HUES64 (cell line): ENCODE results near the gene SHROOM3.

Experiments used
- H3K27ac ChIP-seq: 2 replicates; pipeline ENCODE4 v1.7.0; 2013; ENCODE audit warnings: low read depth, low read length, inconsistent platforms
- H3K27me3 ChIP-seq: 2 replicates; pipeline ENCODE4 v1.6.1; 2013; ENCODE audit warnings: mild to moderate bottlenecking, low read length; ENCODE audit not compliant: insufficient read depth
- H3K36me3 ChIP-seq: 2 replicates; pipeline ENCODE4 v1.6.1; 2013; ENCODE audit warnings: mild to moderate bottlenecking, low read length; ENCODE audit not compliant: insufficient read depth
- H3K4me1 ChIP-seq: 2 replicates; pipeline ENCODE4 v1.6.1; 2013; ENCODE audit warnings: mild to moderate bottlenecking, low read length, moderate library complexity; ENCODE audit not compliant: insufficient read depth
- H3K4me3 ChIP-seq: 2 replicates; pipeline ENCODE4 v1.5.1; 2013; ENCODE audit warnings: mild to moderate bottlenecking, low read length, moderate library complexity
- H3K9ac ChIP-seq: 2 replicates; pipeline ENCODE4 v1.6.1; 2013; ENCODE audit warnings: mild to moderate bottlenecking, low read depth, low read length
- H3K9me3 ChIP-seq: 2 replicates; pipeline ENCODE4 v1.6.1; 2013; ENCODE audit warnings: low read depth, low read length; ENCODE audit not compliant: insufficient read depth
- WGBS: fragments of 150-250, 120-280 bp; methylation state at CpG from one replicate; pipeline ENCODE4 v1.1.7; 2013; ENCODE audit warnings: missing lambda C conversion rate; 5-methylcytosine and 5-hydroxymethylcytosine counted together

Gene SHROOM3

DNA sequence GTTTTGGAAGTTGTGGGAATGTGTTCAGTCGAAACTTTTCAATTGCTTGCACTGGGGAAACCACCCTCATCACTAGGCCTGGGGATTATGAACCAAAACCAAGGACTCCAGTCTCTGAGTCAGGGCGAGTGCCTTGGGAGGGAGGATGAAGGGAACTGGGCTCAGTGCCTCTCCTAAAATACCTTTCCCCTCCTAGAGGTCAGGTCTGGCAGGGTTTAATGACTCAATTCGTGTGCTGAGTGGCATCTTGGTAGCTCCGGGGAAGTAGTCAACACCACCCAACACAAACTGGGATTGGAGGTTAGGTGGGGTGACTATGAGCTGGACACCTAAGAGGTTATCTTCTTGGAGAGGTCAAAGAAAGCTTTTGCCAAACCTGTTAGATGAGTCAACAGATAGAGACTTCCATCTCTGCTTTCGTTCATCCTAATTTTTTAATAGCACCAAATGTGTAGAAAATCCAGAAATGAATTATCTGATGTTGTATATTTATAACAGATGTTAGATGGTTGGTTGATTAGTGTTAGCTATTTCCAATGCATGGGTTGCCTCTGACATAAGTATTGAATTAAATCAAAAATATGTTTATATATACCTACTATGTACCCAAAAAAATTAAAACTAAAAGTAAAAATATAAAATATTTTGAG is 202.8 kb downstream of the SHROOM3 start:
- Histone ChIP-seq H3K9ac (no peak overlapping the region), H3K9me3 (no peaks in the 10 kb centered on the region), H3K27ac (no peak overlapping the region), H3K4me1 (peaks cover 30% of the 10 kb centered on the region), H3K36me3 (no peaks in the 10 kb centered on the region), H3K4me3 (no peak overlapping the region), H3K27me3 (no peaks in the 10 kb centered on the region)
- 76% methylated on average over 2 of the region's 5 CpGs for WGBS

- no peak overlapping the region for H3K9ac ChIP-seq
- no peak overlapping the region for H3K27ac ChIP-seq
- no peaks in the 10 kb centered on the region for H3K9me3 ChIP-seq
- H3K36me3 ChIP-seq = no peaks in the 10 kb centered on the region
- peaks cover 25% of the 10 kb centered on the region for H3K4me1 ChIP-seq
- WGBS = 82% methylated on average over 4 of the region's 4 CpGs
- no peaks in the 10 kb centered on the region for H3K27me3 ChIP-seq
- H3K4me3 ChIP-seq = no peak overlapping the region
These were observed 204.3 kb downstream of the SHROOM3 start for GRCh38 chr4:76639288-76639687.

- Histone ChIP-seq H3K27me3 (no peaks in the 10 kb centered on the region), H3K9me3 (no peaks in the 10 kb centered on the region), H3K4me1 (peaks cover 23% of the 10 kb centered on the region), H3K4me3 (no peak overlapping the region), H3K9ac (no peak overlapping the region; the same call in 1 of the 2 replicates), H3K36me3 (no peaks in the 10 kb centered on the region), H3K27ac (no peak overlapping the region)
- WGBS = 91% methylated on average over 6 of the region's 6 CpGs
These were observed 205.4 kb downstream of the SHROOM3 start for GRCh38 chr4:76640353-76640910.

- H3K4me1 ChIP-seq = peaks cover 23% of the 10 kb centered on the region
- no peaks in the 10 kb centered on the region for H3K27me3 ChIP-seq
- WGBS = 94% methylated on average over 4 of the region's 4 CpGs
These were observed 206.3 kb downstream of the SHROOM3 start for GRCh38 chr4:76641351-76641750.

GRCh38 chr4:76641758-76642157 is 206.7 kb downstream of the SHROOM3 start:
- Histone ChIP-seq H3K4me3 (no peak overlapping the region), H3K27ac (no peak overlapping the region), H3K9me3 (no peaks in the 10 kb centered on the region), H3K4me1 (peaks cover 23% of the 10 kb centered on the region), H3K9ac (no peak overlapping the region), H3K27me3 (no peaks in the 10 kb centered on the region), H3K36me3 (no peaks in the 10 kb centered on the region)
- 96% methylated on average over 1 of the region's 2 CpGs for WGBS

More at GRCh38 chr4:76641351-76641750, 206.3 kb downstream of the SHROOM3 start:
- H3K9ac ChIP-seq = no peak overlapping the region
- no peaks in the 10 kb centered on the region for H3K36me3 ChIP-seq
- no peaks in the 10 kb centered on the region for H3K9me3 ChIP-seq
- no peak overlapping the region for H3K4me3 ChIP-seq
- no peak overlapping the region for H3K27ac ChIP-seq

- Histone ChIP-seq H3K4me3 (no peak overlapping the region), H3K9ac (no peak overlapping the region), H3K9me3 (no peaks in the 10 kb centered on the region), H3K36me3 (no peaks in the 10 kb centered on the region), H3K27ac (no peak overlapping the region), H3K4me1 (peaks cover 18% of the 10 kb centered on the region), H3K27me3 (no peaks in the 10 kb centered on the region)
- WGBS = 89% methylated on average over 8 of the region's 8 CpGs
These were observed 209.9 kb downstream of the SHROOM3 start for GRCh38 chr4:76644831-76645485.

DNA sequence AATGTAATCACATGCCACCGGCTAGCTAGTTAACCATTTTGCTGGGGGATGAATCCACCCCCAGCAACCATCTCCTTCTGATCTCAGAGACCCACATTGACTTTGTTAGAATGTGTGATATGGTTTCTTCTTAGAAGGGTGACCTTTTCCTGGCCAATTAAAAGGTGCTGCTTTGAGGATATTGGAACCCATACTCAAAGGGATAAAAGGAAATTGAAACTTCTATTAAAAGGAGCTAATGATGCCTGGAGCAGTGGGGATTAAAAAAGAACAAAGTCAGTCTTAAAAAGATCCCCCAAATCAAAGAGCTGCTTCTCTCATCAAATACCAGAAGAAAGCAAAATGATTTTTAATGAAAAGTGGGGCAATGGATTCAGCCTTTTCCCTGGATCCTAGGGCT is 214.1 kb downstream of the SHROOM3 start:
- Histone ChIP-seq H3K27me3 (no peaks in the 10 kb centered on the region; the same call in 1 of the 2 replicates), H3K9ac (no peak overlapping the region), H3K27ac (no peak overlapping the region), H3K36me3 (no peaks in the 10 kb centered on the region), H3K4me1 (no peaks in the 10 kb centered on the region), H3K9me3 (no peaks in the 10 kb centered on the region), H3K4me3 (no peak overlapping the region)
- 100% methylated on average over 1 of the region's 1 CpG for WGBS

DNA sequence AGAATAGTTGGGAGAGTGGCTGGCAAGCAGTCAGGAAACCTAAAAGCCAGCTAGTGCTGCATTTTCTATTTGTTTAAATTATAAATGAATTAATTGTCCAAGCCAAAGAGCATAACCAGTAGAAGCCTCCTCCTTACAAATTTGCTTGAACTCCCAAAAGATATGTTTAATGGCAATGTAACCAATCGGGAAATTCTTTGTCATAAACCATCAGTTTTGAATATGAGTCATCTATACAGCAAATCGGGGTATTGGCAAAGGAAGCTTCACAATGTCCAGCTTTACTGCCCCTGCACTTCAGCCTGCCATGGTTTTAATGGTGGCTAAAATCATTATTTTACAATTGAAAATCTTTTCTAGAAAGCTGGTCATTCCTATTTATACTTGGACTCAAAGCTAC is 216.6 kb downstream of the SHROOM3 start:
- Histone ChIP-seq H3K27ac (no peak overlapping the region), H3K36me3 (no peaks in the 10 kb centered on the region), H3K4me3 (no peak overlapping the region), H3K9ac (no peak overlapping the region), H3K27me3 (no peaks in the 10 kb centered on the region; the same call in 1 of the 2 replicates), H3K9me3 (no peaks in the 10 kb centered on the region), H3K4me1 (no peaks in the 10 kb centered on the region)
- 97% methylated on average over 2 of the region's 2 CpGs for WGBS

DNA sequence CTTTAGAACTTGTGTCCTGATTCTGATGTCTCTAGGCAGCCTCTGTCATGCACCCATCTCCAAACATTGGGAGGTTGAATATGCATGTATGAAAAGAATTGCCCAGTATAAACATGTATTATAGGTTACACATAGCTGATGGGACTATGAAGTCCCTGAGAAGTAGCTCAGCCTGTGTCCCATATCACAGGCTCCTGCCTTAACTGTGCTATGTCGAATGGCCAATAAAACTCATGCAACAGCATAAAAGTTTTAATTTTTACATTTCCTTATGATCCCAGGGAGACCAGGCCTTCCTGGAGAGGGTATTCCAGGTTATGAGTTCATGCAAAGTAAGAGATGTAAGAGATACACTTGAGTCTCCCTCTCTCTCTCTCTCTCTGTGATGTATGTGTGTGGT is 217.4 kb downstream of the SHROOM3 start:
- Histone ChIP-seq H3K9ac (no peak overlapping the region), H3K4me3 (no peak overlapping the region), H3K9me3 (no peaks in the 10 kb centered on the region), H3K27me3 (no peaks in the 10 kb centered on the region; the same call in 1 of the 2 replicates), H3K4me1 (no peaks in the 10 kb centered on the region), H3K36me3 (no peaks in the 10 kb centered on the region), H3K27ac (no peak overlapping the region)
- 96% methylated on average over 1 of the region's 1 CpG for WGBS

DNA sequence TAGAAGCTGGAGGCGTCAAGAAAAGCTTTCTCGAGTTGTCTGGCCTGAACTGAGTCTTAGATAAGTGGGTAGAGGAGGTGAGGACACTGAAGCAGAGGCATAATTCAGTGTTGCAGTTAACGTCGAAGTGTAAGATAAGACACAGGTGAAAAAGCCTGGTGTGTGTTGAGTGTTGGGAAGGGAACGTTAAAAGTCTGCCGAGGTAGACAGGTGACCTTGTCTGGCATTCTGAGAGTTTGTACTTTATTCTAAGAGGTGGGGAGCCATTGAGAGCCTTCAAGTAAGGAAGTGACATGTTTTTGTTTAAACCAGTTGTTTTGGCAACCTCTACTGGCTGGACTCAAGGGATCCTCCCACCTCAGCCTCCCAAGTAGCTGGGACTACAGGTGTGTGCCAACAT is 219.1 kb downstream of the SHROOM3 start:
- H3K9ac ChIP-seq = no peak overlapping the region
- no peaks in the 10 kb centered on the region; the same call in 1 of the 2 replicates for H3K27me3 ChIP-seq
- no peaks in the 10 kb centered on the region for H3K4me1 ChIP-seq
- no peaks in the 10 kb centered on the region for H3K9me3 ChIP-seq
- 93% methylated on average over 6 of the region's 6 CpGs for WGBS
- no peak overlapping the region for H3K4me3 ChIP-seq
- no peaks in the 10 kb centered on the region for H3K36me3 ChIP-seq
- H3K27ac ChIP-seq = no peak overlapping the region

- Histone ChIP-seq H3K27ac (no peak overlapping the region), H3K36me3 (no peaks in the 10 kb centered on the region), H3K9ac (no peak overlapping the region), H3K4me3 (no peak overlapping the region), H3K9me3 (no peaks in the 10 kb centered on the region), H3K4me1 (no peaks in the 10 kb centered on the region), H3K27me3 (no peaks in the 10 kb centered on the region; the same call in 1 of the 2 replicates)
These were observed 219.8 kb downstream of the SHROOM3 start for GRCh38 chr4:76654791-76655190.
